Stimulated activated naive CD4-positive, alpha-beta T cell treated with Interleukin-2 at 50 U/mL for 16 hours (primary cell): Measurements from ENCODE around the gene PRSS8.
"Not testable (repeated sequence)": the region's sequence is repeated elsewhere in the genome, so short reads cannot be mapped to it uniquely, and the experiment has no call there.

ENCODE experiments used
- DNase-seq: peaks from one replicate; lab custom pipeline; 2025; lab: John Stamatoyannopoulos, UW

PRSS8 gene

DNA sequence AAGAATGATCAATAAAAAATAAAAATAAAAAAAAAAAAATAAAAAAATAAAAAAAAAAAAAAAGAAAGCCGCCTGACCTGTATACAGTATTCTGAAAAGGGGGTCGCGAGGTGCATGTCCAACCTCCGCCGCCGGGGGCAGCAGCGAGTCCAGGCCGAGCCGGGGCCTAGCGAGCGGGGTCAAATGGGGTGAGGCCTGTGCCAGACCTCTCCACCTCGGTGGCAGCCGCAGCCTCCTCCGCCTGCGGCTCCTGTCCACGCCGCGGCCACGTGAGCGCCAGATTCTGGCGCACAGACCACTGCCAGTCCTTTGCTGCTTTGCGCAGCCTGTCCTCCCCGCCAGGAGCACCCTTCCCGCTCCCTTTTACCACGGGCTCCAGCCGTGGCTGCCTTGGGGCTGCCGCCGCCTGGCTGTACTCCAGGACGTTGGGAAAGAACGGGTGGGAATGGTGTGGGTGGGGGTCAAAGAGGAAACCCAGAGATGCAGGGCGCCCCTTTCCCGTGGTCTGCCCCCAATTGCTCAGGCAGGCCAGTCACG is 29.8 kb downstream of the PRSS8 start:
- DNase-seq = peak; percentile 60

DNA sequence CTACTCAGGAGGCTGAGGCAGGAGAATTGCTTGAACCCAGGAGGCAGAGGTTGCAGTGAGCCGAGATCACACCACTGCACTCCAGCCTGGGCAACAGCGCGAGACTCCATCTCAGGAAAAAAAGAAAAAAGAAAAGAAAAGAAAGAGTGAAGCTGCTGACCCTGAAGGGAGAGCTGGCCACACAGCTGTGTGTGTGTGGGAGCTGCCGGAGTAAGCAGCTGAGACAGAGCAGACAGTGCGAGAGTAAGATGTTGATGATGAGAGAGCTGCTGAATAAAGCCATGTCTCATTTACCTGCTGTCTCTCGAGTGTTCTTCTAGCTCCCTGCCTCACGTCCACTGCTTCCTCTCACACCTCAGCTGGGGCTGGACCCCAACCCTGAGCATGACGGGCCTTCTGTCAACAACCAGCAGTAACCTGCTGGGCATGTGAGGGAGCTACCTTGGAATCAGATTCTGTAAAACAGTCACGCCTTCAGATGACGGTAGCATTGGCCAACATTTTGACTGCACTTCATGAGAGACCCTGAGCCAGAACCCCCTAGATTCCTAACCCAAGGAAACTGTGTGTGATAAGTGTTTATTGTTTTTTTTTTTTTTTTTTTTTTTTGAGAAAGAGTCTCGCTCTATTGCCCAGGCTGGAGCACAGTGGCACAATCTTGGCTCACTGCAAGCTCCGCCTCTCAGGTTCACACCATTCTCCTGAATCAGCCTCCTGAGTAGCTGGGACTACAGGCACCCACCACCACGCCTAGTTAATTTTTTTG is 34.5 kb downstream of the PRSS8 start:
- not testable (repeated sequence) for DNase-seq

DNA sequence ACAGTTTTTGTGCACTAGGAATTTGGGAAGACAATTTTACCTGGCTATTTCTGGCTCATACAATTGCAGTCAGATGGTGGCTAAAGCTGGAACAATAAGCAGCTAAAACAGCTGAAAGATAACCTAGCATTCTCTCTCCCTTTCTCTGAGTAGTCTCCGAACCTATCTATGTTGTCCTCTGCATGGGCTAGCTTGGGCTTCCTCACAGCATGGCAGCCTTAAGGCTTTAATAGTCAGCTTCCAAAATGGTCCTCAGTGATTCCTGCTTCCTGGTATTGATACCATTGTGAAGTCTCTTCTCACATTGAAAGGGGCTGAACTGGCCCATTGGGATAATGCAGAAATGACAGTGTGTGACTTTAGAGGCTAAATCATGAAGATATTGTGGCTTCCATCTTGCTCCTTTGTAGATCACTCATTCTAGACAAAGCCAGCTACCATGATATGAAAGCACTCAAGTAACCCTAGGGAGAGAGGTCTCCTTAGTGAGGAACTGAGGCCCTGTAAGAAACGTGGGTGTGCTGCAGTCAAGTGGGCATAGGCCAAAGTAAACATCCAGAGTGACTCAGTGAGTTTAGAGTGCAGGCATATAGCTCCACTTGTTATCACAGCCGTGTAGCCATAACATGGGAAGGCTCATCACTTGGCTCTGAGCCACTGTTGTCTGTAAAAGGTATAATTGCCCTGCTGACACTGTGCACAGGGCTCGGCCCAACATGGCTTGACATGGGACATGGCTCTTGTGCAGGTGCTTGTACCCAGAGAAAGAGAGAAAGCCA is 35.5 kb downstream of the PRSS8 start:
- no peak for DNase-seq

DNA sequence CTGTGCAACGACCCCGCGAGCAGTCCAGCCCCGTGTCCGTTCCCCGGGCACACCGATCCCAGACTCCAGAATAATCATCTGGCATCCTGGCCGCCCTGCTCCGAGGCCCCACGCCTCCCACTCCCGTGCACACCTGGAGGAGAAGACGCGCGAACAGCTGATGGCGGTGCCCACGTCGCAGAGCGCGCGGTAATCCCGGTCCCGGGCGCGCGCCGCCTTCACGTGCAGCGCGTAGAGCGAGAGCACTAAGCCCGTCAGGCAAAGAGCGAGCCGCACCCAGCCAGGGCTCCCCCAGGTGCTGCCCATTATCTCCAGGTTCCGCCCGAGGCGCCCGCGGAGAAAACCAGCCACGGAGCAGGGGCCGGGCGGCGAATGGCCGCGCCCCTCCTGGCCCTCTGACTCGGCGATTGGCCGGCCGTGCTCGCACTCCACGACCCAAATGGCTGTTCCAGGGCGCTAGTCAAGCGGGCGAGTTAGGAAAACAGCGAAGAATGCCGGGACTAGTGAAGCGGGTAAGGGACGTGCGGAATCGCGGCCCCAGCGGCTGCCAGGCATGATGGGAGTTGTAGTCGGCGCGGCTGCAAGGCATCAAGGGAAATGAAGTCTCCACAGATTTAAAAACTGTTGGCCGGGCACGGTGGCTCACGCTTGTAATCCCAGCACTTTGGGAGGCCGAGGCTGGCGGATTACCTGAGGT is 41.0 kb downstream of the PRSS8 start, which contains the start of gene VKORC1:
Gene VKORC1 (minus strand): TSS at position 374 of the 697 bp plus-strand sequence. CDS start 68 bp downstream, at position 306.
- peak; percentile 90 for DNase-seq

DNA sequence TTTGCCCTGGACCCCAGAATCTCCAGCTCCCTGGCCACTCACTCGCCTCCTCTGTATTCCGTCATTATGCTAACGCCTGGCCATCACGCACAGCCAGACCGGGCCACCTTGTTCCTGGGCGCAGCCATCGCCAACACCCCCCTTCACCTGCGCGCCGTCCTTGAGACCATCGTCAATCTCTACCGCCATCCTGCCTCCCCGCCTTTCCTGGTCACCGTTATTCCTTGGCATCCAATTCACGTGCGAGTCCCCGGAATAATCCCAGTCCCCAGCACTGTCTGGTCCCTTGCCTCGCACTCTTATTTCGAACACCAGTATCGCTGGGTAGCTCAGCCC is 41.5 kb downstream of the PRSS8 start:
- DNase-seq = no peak

DNA sequence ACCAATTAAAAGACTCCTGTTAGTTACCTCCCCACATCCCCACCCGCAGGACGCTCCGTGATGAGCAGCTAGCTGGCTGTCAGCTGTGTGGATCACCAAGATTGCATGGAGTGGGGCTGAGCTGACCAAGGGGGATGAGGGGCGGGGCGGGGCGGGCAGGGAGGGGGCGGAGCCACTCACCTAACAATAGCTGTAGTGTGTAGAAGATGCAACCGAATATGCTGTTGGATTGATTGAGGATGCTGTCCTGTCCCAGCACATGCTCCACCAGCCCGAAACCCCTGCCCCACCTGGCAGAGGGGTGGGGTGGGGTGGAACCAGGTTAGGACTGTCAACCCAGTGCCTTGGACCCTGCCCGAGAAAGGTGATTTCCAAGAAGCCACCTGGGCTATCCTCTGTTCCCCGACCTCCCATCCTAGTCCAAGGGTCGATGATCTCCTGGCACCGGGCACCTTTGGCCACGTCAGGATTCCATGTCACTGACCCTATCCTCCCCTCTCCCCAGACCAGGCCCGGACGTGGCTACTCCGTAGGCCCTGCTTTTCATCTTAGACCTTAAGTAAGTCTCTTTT is 42.3 kb downstream of the PRSS8 start:
- no peak for DNase-seq

DNA sequence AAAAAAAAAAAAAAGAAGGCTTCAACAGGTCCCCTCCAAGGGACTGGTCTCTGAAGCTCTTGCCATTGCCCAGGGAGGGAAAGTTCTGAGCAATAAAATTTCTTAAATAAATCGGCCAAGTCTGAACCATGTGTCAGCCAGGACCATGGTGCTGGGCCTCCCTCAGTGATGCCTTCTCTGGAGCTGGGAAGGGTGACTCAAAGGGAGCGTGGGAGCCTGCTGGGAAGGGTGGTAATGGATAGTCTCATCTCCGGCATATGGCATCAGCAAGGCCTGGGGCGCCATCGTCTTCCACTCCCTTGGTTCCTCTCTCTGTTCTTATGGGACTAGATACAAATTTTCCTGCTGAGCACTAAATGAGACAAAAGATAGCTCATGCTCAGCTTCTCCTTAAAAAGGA is 43.2 kb downstream of the PRSS8 start:
- DNase-seq = no peak

DNA sequence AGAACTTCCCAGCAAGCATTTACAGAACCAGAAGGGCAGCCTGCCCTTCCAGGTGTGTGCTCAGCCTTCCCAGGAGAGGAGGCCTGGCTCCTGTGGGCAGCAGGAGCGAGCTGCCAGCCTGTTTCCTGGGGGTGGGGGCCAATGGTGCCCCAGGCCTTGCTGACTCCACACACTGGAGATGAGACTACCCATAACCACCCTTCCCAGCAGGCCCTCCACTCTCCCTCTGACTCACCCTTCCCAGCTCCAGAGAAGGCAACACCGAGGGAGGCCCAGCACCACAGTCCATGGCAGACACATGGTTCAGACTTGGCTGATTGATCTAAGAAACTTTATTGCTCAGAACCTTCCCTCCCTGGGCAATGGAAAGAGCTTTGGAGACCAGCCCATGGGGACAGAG is 45.0 kb downstream of the PRSS8 start:
- no peak for DNase-seq

DNA sequence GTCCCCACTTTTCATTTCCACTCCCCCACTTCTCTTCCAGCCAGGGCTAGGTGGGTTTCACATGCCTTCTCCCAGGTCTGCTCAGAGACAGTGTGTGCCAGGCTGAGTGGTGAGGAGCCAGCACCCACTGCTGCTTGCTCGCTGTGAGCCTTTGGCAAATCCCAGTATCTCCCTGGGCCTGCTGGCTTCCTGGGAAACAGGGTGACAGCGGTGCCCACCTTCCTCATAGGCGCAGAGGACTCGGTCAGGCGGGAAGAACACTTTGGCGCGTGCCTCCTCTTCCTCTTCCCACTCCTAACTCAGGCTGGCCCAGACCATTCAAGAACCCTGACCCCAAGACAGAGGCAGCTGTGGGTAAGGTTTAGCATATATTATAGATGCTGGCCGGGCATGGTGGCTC is 46.3 kb downstream of the PRSS8 start:
- DNase-seq = no peak

DNA sequence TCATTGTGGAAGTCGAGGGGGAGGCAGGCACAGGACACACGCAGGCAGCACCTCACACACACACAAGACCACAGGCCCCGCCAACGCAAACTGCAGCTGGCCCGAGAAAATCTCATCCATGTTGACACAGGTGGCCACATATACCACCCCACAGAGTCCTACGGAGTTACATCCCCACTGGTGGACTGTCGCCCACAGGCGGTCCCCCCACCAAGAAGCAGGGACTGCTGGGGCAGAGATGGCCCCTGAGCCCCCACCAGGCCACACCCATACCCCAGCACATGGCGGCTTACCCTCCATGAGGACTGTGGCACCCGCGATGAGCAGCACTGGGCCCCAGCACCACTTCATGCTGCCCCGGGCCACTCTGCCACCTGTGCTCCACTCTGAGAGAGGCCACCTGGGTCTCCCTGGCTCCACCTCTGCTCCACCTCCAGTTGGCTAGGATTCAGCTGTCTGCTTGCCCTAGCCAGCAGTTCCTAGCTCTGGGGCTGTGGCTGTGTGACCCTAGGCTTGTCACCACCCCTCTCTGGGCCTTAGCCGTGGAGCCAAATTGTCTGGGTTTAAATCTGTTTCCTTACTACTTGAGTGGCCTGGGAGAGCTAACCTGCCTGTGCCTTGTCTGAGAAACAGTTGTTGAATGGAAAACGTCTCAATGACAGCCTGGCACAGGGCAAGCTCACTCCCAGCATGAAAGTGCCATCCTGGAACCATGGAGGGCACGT is 46.9 kb downstream of the PRSS8 start, which contains the start of gene PRSS53:
Gene PRSS53 (minus strand): TSS at position 485 of the 725 bp plus-strand sequence. CDS start 134 bp downstream, at position 351.
- DNase-seq = no peak

DNA sequence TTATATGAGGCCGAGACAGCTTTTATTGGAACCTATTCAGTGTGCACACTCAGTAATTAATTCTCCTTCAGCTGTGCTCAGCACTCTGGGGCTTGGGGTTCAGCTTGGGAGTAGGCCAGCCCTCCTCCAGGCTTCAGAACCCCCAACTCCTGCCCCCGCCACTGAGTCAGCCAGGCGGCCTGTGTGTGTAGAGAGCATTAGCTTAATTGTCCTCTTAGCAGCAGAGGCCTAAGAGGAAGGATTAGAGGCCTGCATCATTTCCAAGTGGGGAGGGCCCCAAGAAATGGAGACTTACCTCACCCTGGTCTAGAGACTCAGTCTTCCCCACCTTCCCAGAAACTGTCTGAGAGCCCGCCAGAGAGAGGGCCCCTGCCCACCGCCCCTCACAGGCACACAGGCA is 47.6 kb downstream of the PRSS8 start:
- no peak for DNase-seq

DNA sequence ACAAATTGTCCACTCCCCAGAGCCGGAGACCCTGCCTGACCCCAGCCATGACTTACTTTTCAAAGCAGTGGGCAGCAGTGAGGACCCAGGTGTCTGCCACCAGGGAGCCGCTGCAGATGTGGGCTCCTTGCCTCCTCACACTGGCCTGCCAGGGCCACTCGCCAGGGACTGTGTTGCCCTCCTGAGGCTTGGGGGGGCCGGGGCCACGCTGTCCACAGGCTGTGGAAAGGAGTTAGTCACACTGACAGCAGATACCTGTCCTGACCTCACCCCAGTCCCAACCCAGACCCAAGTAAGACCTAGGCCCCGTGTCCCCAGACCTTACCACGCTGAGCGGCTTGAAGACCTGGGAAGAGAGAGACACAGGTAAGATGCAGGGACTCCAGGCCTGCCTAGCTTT is 48.0 kb downstream of the PRSS8 start:
- no peak for DNase-seq

DNA sequence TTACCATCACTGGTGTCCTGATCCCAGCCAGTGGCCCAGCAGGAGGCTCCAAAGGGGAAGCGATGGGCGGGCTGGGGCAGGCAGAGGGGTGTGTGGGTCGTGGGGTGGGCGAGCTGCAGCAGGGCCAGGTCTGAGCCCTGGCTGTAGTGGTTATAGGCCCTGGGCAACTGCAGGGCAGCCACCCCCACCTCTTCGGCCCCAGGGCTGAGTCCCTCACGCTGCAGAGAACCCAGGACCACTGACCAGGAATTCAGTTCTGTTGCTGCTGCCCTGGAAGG is 49.0 kb downstream of the PRSS8 start:
- DNase-seq = no peak

DNA sequence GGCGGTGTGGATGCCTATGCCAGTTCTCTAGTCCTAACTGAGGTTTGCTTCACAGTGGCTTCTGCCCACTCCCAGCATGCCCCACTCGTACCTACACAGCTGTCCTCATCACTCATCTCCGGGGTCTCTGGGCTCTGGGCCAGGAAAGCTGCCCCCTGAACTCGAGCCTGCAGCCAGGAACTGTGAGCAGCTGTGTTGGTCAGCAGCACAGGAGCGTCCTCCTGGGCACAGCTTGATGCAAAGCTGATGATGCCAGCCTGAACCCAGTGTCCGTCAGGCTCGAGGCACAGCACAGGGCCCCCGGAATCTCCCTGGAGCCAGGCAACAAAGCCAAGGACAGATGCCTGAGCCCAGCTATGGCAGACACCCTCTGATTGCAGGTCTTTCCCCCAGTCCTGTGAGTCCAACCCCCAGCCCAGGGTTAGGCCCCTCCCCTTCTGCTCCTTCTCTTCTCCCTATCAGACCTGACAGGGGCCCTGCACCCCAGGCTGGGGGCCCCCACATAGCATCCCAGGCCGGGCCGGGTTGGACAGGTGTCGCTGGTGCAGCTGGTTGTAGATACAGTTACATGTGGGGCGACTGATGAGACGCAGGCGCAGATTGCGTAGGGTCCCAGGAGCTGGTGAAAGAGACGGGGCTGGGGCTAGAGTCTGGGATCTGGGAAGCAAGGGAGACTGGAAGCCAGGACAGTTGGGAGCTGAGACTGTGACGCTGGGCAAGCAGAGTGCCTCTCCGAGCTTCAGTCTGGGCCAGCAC is 49.5 kb downstream of the PRSS8 start:
- DNase-seq = no peak

DNA sequence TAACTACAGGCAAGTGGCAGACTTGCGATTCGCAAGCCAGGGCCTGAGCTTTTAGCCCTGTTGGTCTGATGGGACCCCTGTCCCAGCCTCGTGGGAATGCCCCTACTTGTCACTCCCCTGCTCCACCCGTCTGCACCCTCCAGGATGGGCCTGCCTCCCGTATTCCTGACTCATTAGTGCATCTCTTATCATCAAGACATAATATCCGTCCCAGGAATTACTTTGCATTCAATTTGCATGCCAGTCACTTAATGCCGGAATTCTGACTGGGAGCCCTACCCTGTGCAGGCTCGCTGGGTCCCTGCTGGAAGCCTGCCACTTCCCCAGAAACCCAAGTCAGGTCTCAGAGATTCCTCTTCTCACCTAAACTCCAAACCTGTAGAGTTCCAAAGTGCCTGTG is 50.1 kb downstream of the PRSS8 start:
- no peak for DNase-seq

DNA sequence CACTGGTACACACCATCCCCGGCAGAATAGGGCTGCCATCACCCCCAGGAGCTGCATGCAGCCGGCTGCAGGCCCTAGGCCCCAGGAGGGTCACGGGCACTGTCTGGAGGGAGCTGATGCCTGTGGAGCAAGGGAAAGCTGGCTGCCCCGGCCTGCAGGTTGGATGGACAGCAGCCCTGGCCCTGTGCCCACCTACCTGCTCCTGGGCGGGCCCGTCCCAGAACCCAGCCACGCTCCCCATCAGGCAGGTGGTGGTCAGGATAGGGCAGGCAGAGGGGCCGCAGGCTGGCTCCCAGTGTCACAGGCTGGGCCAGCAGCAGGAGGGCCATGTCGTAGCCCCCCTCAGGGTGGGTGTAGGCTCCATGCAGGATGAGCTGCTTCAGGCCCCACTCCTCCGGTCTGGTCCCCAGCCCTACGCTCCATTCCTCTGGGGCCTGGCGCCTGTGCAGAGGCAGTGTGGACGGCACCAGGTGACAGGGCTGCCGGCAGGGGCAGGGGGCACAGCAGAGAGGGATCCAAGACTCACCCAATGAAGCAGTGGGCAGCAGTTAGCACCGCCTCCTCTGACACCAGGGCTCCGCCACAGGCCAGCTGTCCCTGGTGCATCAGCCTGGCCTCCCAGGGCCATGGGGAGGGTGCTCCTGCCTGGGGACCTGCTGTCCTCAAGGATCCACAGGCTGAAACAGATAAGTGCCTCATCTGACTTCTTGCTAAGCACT is 50.8 kb downstream of the PRSS8 start:
- no peak for DNase-seq

DNA sequence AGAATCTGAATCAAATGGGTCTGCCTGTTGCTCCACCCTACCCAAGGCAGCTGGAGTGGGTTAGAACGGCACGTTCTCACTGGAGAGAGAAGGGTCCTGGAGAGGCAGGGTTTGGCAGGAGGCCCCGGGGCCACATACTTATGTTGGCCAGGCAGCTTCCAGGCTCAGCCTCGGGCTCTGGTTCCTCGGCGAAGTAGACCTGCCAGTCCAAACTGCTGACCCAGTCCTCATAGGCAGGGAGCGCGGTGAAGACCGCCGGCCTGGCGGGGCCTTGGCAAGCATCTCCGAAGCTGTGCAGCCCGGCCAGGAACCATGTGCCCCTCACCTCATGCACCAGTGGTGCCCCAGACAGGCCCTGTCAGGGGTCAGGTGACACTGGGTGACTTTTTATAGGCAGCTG is 51.5 kb downstream of the PRSS8 start:
- no peak for DNase-seq

DNA sequence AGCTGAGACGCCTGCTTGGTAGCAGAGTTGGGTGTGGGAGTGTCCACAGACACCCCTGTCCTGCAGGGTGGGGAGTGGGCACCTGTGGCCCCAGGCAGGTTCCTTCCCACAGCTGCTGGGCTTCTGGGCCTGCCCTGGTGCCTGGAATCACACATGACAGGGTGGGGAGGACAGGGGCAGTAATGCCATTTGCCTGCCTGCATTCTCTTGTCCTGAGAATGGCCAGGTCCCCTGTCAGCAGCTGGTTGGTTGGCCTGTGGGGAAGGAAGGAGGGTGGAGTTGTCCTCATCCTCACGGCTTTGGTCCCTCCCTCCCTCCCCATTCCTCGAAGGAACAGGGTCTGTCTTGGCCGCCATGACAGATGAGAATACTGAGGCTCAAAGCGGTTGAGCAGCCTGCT is 52.0 kb downstream of the PRSS8 start:
- DNase-seq = no peak

DNA sequence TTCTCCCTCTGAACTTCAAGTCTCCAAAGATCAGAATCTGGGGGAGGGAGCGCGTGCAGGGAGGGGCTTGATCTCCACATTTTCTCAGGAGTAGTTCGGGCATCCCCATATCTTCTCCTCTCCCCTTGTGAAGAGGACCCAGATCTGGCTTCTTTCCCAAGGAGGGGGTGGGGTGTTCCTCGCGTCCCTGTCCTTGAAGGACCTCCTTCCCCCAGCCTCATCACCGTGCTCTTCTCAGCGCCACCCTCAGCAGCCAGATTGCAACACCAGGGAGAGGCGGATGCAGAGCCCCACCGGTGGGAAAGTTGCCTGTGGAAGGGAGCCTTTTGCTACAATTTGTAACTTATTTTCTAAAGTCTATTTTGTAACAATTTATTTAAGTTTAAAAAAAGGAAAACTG is 52.4 kb downstream of the PRSS8 start:
- no peak for DNase-seq

DNA sequence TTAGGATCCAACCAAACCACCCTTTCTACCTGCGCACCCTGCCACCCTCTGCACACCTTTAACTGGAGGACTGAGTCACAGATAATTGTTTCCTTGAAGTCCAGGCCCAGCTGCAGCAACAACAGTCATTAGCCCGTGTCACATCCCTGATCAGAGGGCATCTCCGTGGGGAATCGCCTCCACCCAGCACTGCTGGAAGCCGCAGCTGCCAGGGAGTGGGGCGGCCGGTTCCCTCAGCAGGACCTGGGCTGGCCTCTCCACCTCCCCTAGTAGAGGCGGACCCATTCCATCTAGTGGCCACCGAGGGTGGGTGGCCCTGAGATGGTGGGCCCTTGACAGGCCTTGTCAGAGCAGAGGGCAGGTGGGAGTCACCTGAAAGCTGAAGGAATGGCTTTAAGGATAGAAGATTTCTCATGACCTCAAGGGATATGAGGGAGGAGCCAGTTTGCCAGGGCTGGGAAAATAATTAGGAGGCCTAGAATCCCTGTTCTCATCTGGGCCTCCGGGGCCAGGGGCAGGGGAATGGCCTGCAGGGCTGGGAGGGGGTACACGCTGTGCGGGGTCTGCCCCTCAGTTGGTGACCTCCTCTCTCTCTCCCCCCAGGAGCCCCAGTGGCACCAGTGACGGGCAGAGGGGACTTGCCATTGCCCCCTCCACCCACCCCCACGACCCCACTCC is 53.0 kb downstream of the PRSS8 start:
- DNase-seq = no peak
